ENCODE data around the gene CCS. TPM values are rescaled to one million over a fixed set of nuclear protein-coding genes. Genes with fewer than 3 reads are reported as not detected.

Gene CCS
- total and polyA plus RNA-seq, 9 of the 15 experiments (the other 6 are each of a cell fraction or from before 2014, with no cell fraction given) = 1.1 to 46.6 (median 26.8) TPM

- TF ChIP-seq THRB (CRISPR knock-in tag; conservative IDR thresholded peaks at IDR 0.05) (no peak), SRSF9 (IDR thresholded peaks at IDR 0.05; ENCODE audit: borderline replicate concordance, low read depth, low read length) (no peak), ZFP36 (IDR thresholded peaks at IDR 0.05; ENCODE audit: low read depth, low read length, partially characterized antibody) (no peak), CHD7 (IDR thresholded peaks at IDR 0.05; ENCODE audit: low read depth, low read length) (no peak), TCF7L2 (IDR thresholded peaks at IDR 0.05; ENCODE audit: low read depth, low read length) (no peak), SMARCA4 (IDR thresholded peaks at IDR 0.05) (0 out of 2 replicates have a peak, but pooled peaks have one; percentile 6), PHF20 (IDR thresholded peaks at IDR 0.05; ENCODE audit: partially characterized antibody) (no peak), NR3C1 (CRISPR knock-in tag; IDR thresholded peaks at IDR 0.05) (no peak), ZFPM2 (CRISPR knock-in tag; IDR thresholded peaks at IDR 0.05) (no peak)
Observed at GRCh38 chr11:66639066-66639813, 46.3 kb downstream of the CCS start (continued).
